ENCODE data around the gene SPAG9. TPM values are rescaled to one million over a fixed set of nuclear protein-coding genes. Genes with fewer than 3 reads are reported as not detected.

SPAG9 gene
- total RNA-seq, 1 experiment from 2014 or later = 144 TPM

- ATAC-seq (no peak), DNase-seq (ENCODE audit: low read depth, low spot score) (no peak)
- Histone ChIP-seq H3K27ac (ENCODE audit: low read length) (no peak overlapping the region), H3K9me3 (ENCODE audit: control insufficient read depth, insufficient read depth, low read depth, low read length) (no peaks in the 10 kb centered on the region), H3K27me3 (ENCODE audit: control insufficient read depth, insufficient read depth, low read length) (no peaks in the 10 kb centered on the region), H3K4me1 (ENCODE audit: control insufficient read depth, insufficient read depth, low read length) (no peaks in the 10 kb centered on the region), H3K36me3 (ENCODE audit: control insufficient read depth, insufficient read depth, low read length) (peaks cover 10% of the 10 kb centered on the region), H3K4me3 (ENCODE audit: low read depth in 2 of 2, low read length in 2 of 2) (no peak overlapping the region)
- BruUV-seq (replicated peaks) = no TSS peak
- CTCF ChIA-PET = no interaction called here
- in situ Hi-C loops (cut with HindIII; ENCODE audit: low pct_unique_long_range_greater_than_20kb, low sequenced_read_pairs) = no loop called here
- intact Hi-C loops (cut with micrococcal nuclease; ENCODE audit: unreplicated experiment) = no loop called here
- POLR2A ChIA-PET = interaction anchor here (0.6 kb wide), 1 partner anchor 28 kb away, joined by 5 read pairs; no protein-coding TSS in a partner anchor
- TF ChIP-seq TCF7L2 (IDR thresholded peaks at IDR 0.05; ENCODE audit: low read depth, low read length) = no peak
- no peak for TF ChIP-seq SIN3A (IDR thresholded peaks at IDR 0.05; ENCODE audit: borderline replicate concordance, insufficient read depth, low read depth, low read length)
- no peak for TF ChIP-seq REST (IDR thresholded peaks at IDR 0.05; ENCODE audit: insufficient read depth in 1 of 2, low read depth in 2 of 2, low read length in 1 of 2)
- no peak for TF ChIP-seq CTCF (IDR thresholded peaks at IDR 0.05)
- no peak for TF ChIP-seq POLR2AphosphoS5 (IDR thresholded peaks at IDR 0.05; ENCODE audit: low read depth, low read length)
Measured at GRCh38 chr17:50963139-50963538, 157.5 kb downstream of the SPAG9 start.

GRCh38 chr17:50961282-50962220 is 159.1 kb downstream of the SPAG9 start:
- BruUV-seq (replicated peaks) = no TSS peak
- Histone ChIP-seq H3K9me3 (ENCODE audit: control insufficient read depth, insufficient read depth, low read depth, low read length) (no peaks in the 10 kb centered on the region), H3K27ac (ENCODE audit: low read length) (no peak overlapping the region), H3K4me1 (ENCODE audit: control insufficient read depth, insufficient read depth, low read length) (no peaks in the 10 kb centered on the region), H3K27me3 (ENCODE audit: control insufficient read depth, insufficient read depth, low read length) (no peaks in the 10 kb centered on the region), H3K36me3 (ENCODE audit: control insufficient read depth, insufficient read depth, low read length) (peaks cover 10% of the 10 kb centered on the region), H3K4me3 (ENCODE audit: low read depth in 2 of 2, low read length in 2 of 2) (no peak overlapping the region)
- POLR2A ChIA-PET = no interaction called here
- in situ Hi-C loops (cut with HindIII; ENCODE audit: low pct_unique_long_range_greater_than_20kb, low sequenced_read_pairs) = no loop called here
- intact Hi-C loops (cut with micrococcal nuclease; ENCODE audit: unreplicated experiment) = no loop called here
- CTCF ChIA-PET = no interaction called here
- no peak for ATAC-seq
- DNase-seq (ENCODE audit: low read depth, low spot score) = no peak
- TF ChIP-seq SIN3A (IDR thresholded peaks at IDR 0.05; ENCODE audit: borderline replicate concordance, insufficient read depth, low read depth, low read length) (no peak), CTCF (IDR thresholded peaks at IDR 0.05) (no peak), POLR2AphosphoS5 (IDR thresholded peaks at IDR 0.05; ENCODE audit: low read depth, low read length) (no peak), REST (IDR thresholded peaks at IDR 0.05; ENCODE audit: insufficient read depth in 1 of 2, low read depth in 2 of 2, low read length in 1 of 2) (no peak)

Data from Panc1 (cell line).